Astrocyte (in vitro differentiated cells and primary cell): ENCODE results near the gene AP5B1.

Experiments used
- CTCF ChIP-seq: IDR thresholded peaks from 2 replicates; pipeline ENCODE4 v1.5.1; 2011; ENCODE audit warnings: low read depth, mild to moderate bottlenecking, inconsistent platforms, low read length, moderate library complexity; ENCODE audit not compliant: insufficient read depth
- EZH2 ChIP-seq: IDR thresholded peaks from 2 replicates; pipeline ENCODE4 v1.6.1; 2012; ENCODE audit warnings: mild to moderate bottlenecking, low read length, inconsistent platforms; ENCODE audit not compliant: insufficient read depth

GRCh38 chr11:65806979-65807378 is 26.2 kb upstream of the AP5B1 start:
- TF ChIP-seq CTCF (no peak), EZH2 (no peak)
